Lower lobe of right lung (tissue), 2 donors: ENCODE measurements around the gene DAB1. TPM values are rescaled to one million over a fixed set of nuclear protein-coding genes. Genes with fewer than 3 reads are reported as not detected.

ENCODE experiments used
- ATAC-seq, 2 donors: fragments of 200-7000 bp; cut with Tn5 transposase; one replicate each; pipeline ENCODE4 v1.9.1; 2020 to 2022; ENCODE audit warnings: mild to moderate bottlenecking in 2 of 2, moderate library complexity in 2 of 2
- DNase-seq: peaks from one replicate; pipeline ENCODE4 v3.0.0-alpha.2; 2020
- H3K27ac ChIP-seq: fragments of 200-600 bp; one replicate; pipeline ENCODE4 v1.8.0; 2022
- H3K27me3 ChIP-seq: fragments of 200-600 bp; one replicate; pipeline ENCODE4 v1.8.0; 2022; ENCODE audit warnings: low read depth
- H3K36me3 ChIP-seq: fragments of 200-600 bp; one replicate; pipeline ENCODE4 v1.8.0; 2022; ENCODE audit warnings: mild to moderate bottlenecking
- H3K4me1 ChIP-seq: fragments of 200-600 bp; one replicate; pipeline ENCODE4 v1.8.0; 2022
- H3K4me3 ChIP-seq: fragments of 200-600 bp; one replicate; pipeline ENCODE4 v1.8.0; 2022; ENCODE audit warnings: mild to moderate bottlenecking
- H3K9me3 ChIP-seq: fragments of 200-600 bp; one replicate; pipeline ENCODE4 v1.8.0; 2022
- CTCF ChIP-seq: fragments of 200-600 bp; IDR thresholded peaks from one replicate; pipeline ENCODE4 v1.8.0; 2022; ENCODE audit warnings: antibody characterized with exemption, mild to moderate bottlenecking
- intact Hi-C: fragments of 100-400 bp; cut with DNase I; formaldehyde crosslinking; loops from one replicate; pipeline ENCODE4 v1.11.0; 2022
- total RNA-seq: library from RNA; stranded (reverse); fragmentation: NEBNext Ultra II Directional; extraction: Animal tissue kit (Norgen Biotek cat#: 25700); gene quantifications from one replicate; pipeline ENCODE4 v1.2.1, GENCODE V29; 2021
- donor health status: DM: no; HTN: yes; CAD: no; lungs with severe emphysema.

Gene DAB1
- total RNA-seq, 1 donor from 2014 or later = 1.9 TPM

DNA sequence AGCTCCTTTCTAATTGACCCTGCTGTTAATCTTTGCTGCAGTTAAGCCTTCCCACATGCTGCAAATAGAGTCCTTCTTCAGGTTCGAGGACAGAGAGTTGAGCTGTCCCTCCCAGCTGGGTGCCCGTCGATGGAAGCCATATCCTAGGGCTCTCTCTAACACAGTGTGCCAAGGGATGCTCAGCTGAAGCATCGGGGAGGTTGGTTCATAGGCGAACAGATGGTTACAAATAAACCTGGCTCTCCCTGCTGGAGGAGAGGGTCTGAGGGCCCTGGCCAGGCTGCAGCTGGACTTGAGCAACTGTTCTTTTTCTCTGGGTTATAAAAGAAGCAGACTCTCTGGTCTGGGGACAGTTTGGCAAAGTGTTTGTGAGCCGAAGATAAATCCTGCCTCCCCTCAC is 337.7 kb downstream of the DAB1 start:
- no peaks in the 10 kb centered on the region for H3K9me3 ChIP-seq
- H3K4me3 ChIP-seq = no peak overlapping the region
- intact Hi-C loops = no loop called here
- no peaks in the 10 kb centered on the region for H3K4me1 ChIP-seq
- DNase-seq (no peak), ATAC-seq (no peak)
- H3K36me3 ChIP-seq = no peaks in the 10 kb centered on the region
- no peak for TF ChIP-seq CTCF
- no peak overlapping the region for H3K27ac ChIP-seq
- H3K27me3 ChIP-seq = no peaks in the 10 kb centered on the region

DNA sequence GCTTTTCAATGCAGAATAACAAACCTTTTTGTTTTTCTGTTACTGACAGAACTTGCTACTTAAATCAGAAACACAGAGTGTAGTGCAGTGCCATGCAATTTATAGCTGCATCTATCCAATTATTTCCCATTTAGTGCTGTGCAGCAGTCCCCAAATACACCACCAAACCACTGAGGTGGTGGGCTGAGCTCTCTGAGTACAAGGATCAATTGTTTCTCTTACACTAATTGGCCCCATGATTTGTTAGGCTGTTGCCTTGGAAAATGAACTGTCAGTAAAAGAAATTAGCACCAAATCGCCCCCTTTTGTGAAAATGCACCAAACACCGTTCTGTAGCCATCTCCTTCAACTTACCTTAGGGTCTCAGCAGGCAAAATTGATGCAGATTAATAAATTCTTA is 339.2 kb downstream of the DAB1 start:
- no peaks in the 10 kb centered on the region for H3K4me1 ChIP-seq
- H3K9me3 ChIP-seq = no peaks in the 10 kb centered on the region
- DNase-seq = no peak
- H3K27me3 ChIP-seq = no peaks in the 10 kb centered on the region
- H3K27ac ChIP-seq = no peak overlapping the region
- H3K36me3 ChIP-seq = no peaks in the 10 kb centered on the region
- no peak overlapping the region for H3K4me3 ChIP-seq
- intact Hi-C loops = no loop called here
- no peak for TF ChIP-seq CTCF
- ATAC-seq = no peak

GRCh38 chr1:57082711-57083439 is 341.0 kb downstream of the DAB1 start:
- no peak overlapping the region for H3K27ac ChIP-seq
- no peak overlapping the region for H3K4me3 ChIP-seq
- no peak for TF ChIP-seq CTCF
- no peaks in the 10 kb centered on the region for H3K4me1 ChIP-seq
- DNase-seq (no peak), ATAC-seq (no peak)
- no peaks in the 10 kb centered on the region for H3K9me3 ChIP-seq
- H3K36me3 ChIP-seq = no peaks in the 10 kb centered on the region
- no peaks in the 10 kb centered on the region for H3K27me3 ChIP-seq
- intact Hi-C loops = no loop called here

DNA sequence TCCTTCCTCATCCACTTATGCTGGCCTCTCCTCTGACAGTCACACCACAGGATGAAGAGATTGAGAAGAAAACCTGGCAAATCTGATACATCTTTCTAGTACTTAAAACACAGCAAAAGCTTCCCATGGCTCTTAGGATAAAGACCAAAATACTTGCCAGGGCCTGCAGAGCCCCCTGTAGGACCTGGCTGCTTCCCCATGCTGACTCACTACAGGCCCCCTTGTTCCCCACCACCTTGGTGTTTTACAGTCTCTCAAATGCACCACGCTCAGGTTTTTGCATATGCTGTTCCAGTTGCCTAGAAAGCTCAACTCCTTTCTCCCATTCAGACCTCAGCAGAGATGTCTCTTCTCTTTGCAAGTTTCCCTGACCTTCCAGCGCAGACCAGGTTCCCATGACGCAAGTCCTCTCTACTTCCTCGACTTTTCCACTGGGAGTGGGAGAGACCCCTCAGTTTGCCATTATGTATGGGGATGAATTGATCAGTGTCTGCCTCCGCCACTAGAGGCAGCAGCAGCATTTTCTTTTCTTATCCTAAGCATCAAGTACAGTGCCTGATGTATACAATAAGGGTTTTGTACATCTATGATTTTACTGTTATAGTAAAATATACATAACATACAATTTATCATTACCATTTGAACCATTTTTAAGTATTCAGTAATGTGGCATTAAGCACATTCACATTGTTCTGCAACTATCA is 344.3 kb downstream of the DAB1 start:
- Histone ChIP-seq H3K27me3 (no peaks in the 10 kb centered on the region), H3K4me1 (no peaks in the 10 kb centered on the region), H3K4me3 (no peak overlapping the region), H3K27ac (no peak overlapping the region), H3K9me3 (no peaks in the 10 kb centered on the region), H3K36me3 (no peaks in the 10 kb centered on the region)
- no peak for DNase-seq
- intact Hi-C loops = no loop called here
- no peak for ATAC-seq
- no peak for TF ChIP-seq CTCF

DNA sequence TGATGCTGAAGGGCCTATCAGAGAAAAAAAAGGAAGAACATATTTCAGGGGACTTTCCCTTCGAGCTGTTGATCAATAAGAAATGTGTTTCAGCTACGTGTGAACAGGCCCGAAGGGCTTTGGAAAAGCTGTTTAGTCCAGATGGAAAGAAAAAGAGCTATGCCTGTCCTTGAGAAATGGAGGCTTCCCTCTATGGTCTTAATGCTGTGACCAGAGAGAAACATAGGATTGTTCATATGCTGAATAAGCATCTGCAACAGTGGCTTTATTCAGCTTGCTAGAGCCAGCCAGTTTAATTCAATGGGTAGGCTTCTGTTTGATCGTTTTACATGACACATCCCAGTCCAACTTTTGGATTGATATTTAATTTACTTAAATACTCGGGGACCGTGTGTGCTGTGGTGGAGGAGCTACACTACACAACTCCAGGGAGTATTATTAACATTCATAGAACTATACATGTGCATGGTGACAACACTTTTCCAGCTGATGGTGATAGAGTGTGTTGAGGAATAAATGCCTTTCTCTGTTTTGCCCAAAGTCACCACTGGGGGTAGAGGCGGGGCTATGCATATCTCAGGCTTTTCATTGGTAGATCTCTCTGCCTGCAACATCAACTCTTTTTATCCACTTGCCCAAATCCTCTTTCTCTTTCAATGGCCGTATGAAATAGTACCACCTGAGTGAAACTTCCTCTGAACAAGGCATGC is 351.3 kb downstream of the DAB1 start:
- intact Hi-C loops = no loop called here
- TF ChIP-seq CTCF = no peak
- H3K4me3 ChIP-seq = no peak overlapping the region

More for the DNA sequence above, 351.3 kb downstream of the DAB1 start:
- DNase-seq (no peak), ATAC-seq (no peak)
- Histone ChIP-seq H3K27ac (no peak overlapping the region), H3K36me3 (no peaks in the 10 kb centered on the region), H3K27me3 (no peaks in the 10 kb centered on the region), H3K4me1 (no peaks in the 10 kb centered on the region), H3K9me3 (no peaks in the 10 kb centered on the region)
